GM12874 (cell line): ENCODE data around the gene TMEM178B.

Experiments used
- CTCF ChIP-seq: IDR thresholded peaks from 2 replicates; pipeline ENCODE4 v1.5.1; 2011; ENCODE audit warnings: low read depth, mild to moderate bottlenecking, control low read depth, low read length, moderate library complexity; ENCODE audit not compliant: insufficient read depth

TMEM178B gene

GRCh38 chr7:141073641-141074161 lies at the start of gene TMEM178B:
TMEM178B (plus strand) TSS chr7:141074064.
- no peak for TF ChIP-seq CTCF

- TF ChIP-seq CTCF: no peak
These were observed 49.2 kb upstream of the TMEM178B start for GRCh38 chr7:141024668-141025067.

DNA sequence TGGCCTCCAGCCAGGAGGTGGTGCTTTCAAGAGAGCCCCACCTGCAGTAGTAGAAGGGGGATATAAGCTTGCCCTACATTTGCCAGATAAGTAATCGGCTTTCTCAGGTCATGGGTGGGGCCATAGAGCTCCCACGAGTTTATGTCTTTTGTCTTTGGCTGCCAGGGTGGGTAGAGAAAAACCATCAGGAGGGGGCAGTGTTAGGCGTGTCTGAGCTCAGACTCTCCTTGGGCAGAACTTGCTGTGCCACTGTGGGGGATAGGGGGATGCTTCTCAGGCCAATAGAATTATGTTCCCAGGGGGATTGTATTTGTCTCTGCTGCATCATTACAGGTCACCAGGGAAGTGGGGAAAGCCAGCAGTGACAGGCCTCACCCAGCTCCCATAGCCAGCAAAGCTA lies 46.8 kb upstream of the TMEM178B start:
- TF ChIP-seq CTCF: no peak

DNA sequence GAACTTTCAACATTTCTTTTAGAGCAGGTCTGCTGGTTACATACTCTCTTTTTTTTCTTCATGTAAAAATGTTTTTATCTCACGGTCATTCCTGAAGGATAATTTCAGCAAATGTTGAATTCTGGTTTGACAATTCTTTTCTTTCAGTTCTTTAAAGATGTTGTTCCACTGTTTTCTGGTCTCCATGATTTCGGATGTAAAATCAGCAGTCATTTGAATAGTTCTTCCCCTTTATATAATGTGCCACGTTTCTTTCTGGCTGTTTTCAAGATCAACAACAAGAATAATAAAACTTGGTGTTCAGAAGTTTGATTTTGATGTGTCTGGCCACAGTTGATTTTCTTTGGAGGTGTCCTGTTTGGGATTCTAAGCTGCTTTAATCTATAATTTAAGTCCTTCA lies 45.1 kb upstream of the TMEM178B start:
- TF ChIP-seq CTCF: no peak

GRCh38 chr7:141039376-141039775 lies 34.5 kb upstream of the TMEM178B start:
- no peak for TF ChIP-seq CTCF

GRCh38 chr7:141042222-141043193 lies 31.4 kb upstream of the TMEM178B start:
- TF ChIP-seq CTCF: no peak

- TF ChIP-seq CTCF: no peak
These were observed 30.2 kb upstream of the TMEM178B start for GRCh38 chr7:141043616-141044015.
